GM19395 (cell line): Measurements from ENCODE around the gene BBS1.
"Not testable (repeated sequence)": the region's sequence is repeated elsewhere in the genome, so short reads cannot be mapped to it uniquely, and the experiment has no call there.

ENCODE experiments used
- ATAC-seq: cut with Tn5 transposase; IDR thresholded peaks from one replicate; pipeline ENCODE4 v1.9.1; 2021; ENCODE audit warnings: mild to moderate bottlenecking, moderate library complexity; ENCODE audit not compliant: unreplicated experiment

BBS1 gene

DNA sequence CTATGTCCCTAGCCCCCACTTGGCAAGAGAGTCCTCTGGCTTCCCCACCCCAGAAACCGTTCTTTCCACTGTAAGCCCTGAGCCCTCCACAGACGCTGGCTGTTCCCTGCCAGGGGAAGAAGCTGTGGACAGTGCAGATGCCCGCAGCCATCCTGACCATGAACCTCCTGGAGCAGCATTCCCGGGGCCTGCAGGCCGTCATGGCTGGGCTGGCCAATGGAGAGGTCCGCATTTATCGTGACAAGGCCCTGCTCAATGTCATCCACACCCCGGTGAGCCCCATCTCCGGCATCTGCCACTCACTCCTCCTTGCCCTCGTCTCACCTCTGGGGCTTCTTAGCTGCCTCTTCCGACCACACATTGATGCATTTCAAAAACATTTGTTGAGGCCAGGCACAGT, 13.2 kb downstream of the BBS1 start:
- no peak for ATAC-seq

DNA sequence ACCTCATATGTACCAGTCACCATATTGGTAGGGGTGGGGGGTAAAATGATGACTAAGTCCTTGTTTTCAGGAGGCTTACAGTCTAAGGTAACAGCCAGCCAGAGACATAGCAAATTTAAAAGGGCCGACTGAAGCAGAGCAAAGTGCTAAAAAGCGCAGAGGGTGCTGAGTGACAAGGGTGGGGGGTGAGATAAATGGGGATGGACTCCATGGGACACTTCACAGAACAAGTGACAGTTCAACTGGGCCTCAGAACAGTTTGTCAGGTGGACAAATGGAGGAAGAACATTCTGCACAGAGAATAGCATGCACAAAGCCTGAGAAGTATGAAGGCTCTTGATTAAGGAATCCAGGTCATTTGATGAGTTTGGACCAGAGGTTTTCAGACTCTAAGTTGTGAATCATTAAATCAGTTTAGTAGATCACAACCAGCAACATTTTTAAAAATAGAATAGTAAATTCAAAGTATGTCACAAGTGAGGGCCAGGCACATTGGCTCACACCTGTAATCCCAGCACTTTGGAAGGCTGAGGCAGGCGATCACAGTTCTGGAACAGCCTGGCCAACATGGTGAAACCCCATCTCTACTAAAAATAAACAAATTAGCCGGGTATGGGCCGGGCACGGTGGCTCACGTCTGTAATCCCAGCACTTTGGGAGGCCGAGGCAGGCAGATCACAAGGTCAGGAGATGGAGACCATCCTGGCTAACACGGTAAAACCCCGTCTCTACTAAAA, 14.0 kb downstream of the BBS1 start:
- ATAC-seq, result no peak

- ATAC-seq, result no peak
Measured at GRCh38 chr11:66529069-66529468, 18.6 kb downstream of the BBS1 start.

DNA sequence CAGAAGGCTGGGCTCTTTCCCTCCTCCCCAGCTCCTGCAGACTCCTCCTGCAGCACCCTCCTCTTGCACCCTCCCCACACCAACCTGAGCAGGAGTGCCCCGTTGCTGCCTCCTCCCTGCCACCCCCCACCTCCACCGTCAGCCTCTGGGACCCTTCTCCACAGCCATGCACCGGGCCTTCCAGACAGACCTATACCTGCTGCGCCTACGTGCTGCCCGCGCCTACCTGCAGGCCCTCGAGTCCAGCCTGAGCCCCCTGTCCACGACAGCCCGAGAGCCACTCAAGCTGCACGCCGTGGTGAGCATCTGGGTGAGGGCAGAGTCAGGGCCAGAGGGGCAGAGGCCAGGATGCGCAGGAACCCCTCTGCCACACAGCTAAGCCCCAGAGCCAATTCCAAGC, 19.2 kb downstream of the BBS1 start:
- no peak for ATAC-seq

DNA sequence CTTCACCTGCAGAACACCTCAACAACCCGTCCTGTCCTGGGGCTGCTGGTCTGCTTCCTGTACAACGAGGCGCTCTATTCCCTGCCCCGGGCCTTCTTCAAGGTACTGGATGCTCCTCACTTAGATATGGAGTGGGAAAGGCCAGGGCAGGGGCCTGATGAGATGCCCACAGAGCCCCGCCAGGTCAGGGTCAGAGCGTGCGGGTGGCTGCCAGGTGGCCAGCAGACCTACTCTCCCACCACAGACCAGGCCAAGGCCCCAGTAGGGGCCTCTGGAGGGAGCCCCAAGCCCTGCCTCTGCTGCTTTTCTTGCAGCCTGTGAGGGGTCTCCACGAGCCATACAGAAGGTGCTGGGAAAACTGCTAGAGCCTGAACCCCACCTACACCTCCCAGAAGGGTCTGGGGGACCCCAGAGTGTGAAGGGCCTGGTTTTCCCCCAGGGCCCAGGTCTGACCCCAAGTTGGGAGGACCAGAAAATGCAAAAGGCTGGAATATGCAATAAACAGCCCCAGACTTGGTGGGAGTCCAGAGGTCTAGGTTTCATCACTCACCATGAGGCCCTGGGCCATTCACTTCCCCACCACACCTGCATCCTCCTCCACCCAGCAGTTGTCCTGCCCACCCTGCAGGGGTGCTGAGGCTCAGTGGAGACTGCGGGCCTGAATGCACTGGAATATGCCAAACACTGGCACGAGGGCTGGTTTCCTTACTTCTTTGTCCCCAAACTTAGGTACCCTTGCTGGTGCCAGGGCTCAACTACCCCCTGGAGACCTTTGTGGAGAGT, 20.7 kb downstream of the BBS1 start:
- ATAC-seq, result no peak

GRCh38 chr11:66531841-66532240, 21.4 kb downstream of the BBS1 start:
- ATAC-seq, result no peak

- ATAC-seq, result no peak
Measured at GRCh38 chr11:66532784-66533183, 22.3 kb downstream of the BBS1 start.

DNA sequence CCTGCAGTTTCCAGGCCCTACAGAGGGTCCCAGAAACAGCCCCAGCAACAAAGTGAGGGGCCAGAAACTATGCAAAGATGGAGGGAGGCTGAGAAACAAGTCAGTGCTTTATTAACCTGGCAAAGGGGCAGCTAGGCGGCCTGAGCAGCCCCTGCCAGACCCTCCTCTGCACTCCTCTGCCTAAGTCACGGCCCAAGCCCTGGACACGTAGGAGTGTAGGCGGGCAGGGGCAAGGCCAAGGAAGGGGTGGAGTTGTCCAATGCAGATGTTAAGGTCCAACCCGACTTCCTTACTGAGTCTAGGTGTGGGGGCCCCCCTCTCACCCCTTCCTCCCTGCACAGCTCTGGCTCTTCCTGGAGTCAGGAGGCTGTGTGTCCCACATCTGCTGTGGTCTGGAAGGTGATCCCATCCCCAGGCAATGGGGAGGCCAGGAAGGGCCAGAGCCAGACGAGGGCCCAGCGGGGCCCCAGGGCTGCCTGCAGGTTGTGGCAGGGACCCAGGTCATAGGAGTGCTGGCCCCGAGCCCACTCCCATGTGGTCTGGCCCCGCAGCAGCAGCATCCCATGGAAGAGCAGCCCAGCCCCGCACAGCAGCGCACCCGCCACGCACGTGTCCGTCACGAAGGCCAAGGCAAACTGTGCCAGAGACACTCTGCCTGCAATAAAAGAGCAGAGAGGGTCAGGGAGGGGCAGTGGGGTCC, 28.9 kb downstream of the BBS1 start:
- no peak for ATAC-seq

DNA sequence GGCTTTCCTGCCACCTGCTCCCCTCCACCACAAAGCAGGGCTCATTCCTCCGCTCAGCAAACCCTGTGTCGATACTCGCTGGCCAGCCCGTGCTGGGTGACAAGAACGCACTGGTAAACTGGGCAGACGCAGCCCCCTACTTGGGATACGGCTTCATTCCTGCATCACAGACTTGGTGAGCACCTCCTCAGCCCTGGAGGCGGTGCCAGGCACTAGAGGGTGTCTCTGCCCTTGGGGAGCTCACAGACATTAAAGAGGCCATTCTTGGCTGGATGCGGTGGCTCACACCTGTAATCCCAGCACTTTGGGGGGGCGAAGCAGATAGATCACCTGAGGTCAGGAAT, 29.4 kb downstream of the BBS1 start:
- no peak for ATAC-seq

- ATAC-seq, result not testable (repeated sequence)
Measured at GRCh38 chr11:66540598-66540997, 30.2 kb downstream of the BBS1 start.

- ATAC-seq, result no peak
Measured at GRCh38 chr11:66541892-66542291, 31.5 kb downstream of the BBS1 start.

GRCh38 chr11:66542362-66542761, 31.9 kb downstream of the BBS1 start:
- no peak for ATAC-seq

DNA sequence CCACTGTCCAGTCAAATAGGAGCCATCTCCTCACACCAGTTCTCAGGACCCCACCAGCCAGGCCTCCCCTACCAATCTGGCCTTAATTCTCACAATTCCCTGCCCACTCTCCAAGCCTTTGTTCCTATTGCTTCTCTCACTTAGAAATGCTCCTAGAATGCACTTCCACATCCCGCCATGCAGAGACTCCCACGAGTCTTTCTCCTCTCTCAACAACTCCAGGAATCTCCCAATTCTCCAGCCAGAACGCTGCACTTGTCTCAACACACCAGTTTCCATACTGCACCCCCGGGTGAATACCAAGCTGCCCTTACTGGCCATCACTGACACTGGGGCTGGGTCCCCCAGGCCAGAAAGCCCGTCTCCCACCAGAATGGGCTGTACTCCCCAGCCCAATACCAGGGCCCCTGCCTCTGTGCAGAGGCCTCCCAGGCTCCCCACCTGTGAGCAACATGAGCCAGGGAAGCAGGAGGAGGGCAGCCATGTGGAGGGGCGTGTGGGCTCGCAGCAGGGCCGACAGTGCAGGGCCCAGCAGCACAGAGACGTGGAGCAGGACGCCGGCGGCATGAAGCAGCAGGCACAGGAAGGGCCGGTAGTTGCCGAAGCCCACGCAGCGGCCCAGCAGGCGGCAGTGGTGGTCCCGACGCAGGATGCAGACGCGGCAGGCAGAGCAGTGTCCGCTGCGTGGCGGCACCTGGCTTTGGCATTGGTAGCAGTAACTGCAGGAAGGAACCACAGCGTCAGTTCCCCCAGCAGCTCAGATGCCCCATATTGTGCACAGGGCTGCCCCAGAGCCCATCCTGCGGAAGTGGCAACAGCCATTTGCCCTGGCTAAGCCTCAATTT, 33.0 kb downstream of the BBS1 start:
- ATAC-seq, result no peak

GRCh38 chr11:66544952-66545351, 34.5 kb downstream of the BBS1 start:
- ATAC-seq, result not testable (repeated sequence)

GRCh38 chr11:66545701-66546367, 35.4 kb downstream of the BBS1 start, which contains the start of gene ZDHHC24:
Gene ZDHHC24 (minus strand): TSS chr11:66546048. CDS start chr11:66546003, 45 bp downstream.
- ATAC-seq, result peak; percentile 87

DNA sequence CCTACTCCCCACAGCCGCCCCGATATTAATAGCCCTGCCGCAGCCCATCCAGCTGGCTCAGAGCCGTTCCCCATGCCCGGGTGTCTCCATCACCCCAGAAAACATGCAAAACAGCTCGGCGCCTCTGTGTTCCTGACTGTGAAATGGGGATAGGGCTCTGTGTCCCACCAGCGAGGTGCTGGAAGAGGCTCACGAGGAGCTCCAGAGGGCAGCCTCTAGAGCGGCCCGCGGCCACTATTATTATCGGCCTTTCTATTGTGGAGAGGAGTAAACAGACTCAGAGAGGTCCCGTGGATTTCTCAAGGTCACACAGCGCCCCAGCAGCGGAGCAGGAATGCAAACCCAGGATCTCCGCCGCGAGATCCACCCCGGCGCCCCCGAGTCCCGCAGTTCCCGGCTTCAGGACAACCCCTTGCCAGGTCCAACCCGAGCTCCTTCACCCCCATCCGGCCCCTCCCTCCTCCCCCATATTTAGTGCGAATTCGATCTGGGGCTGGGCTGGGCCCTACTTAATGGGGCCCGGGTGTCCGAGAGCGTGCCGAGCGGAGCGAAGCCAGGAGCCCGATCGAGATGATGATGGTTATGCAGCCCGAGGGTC, 36.0 kb downstream of the BBS1 start, which contains the start of gene ACTN3:
TSS of gene ACTN3 (plus strand) at position 536 of the 598 bp plus-strand sequence. CDS start at position 571, 35 bp downstream.
- no peak for ATAC-seq

- ATAC-seq, result no peak
Measured at GRCh38 chr11:66546966-66547661, 36.7 kb downstream of the BBS1 start.

DNA sequence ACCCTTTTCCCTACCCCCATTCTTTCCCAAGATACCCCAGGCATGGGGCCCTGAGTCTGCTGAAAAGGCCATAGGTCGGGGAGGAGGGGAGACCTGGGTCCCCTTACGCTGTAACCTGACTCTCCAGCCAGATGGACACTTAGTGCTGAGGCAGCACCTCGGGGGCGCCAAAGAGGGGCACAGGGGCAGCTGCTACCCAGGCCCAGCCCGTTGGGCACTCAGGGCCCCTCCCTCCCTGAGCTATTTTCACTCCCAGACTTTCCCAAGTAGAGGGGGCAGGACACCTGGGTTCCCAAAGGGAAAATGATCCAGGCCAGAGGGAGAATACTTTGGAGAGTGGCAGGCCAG, 37.2 kb downstream of the BBS1 start:
- ATAC-seq, result no peak

GRCh38 chr11:66548041-66548440, 37.6 kb downstream of the BBS1 start:
- ATAC-seq, result no peak
